GM12891 (cell line): ENCODE measurements around the gene PRR35.

ENCODE experiments used
- POLR2A ChIP-seq: IDR thresholded peaks from 2 replicates; pipeline ENCODE4 v1.6.1; 2011; ENCODE audit warnings: low read depth, low read length, control low read depth
- POLR2AphosphoS5 ChIP-seq: IDR thresholded peaks from 2 replicates; pipeline ENCODE4 v1.6.1; 2011; ENCODE audit warnings: low read depth, low read length, control low read depth

- TF ChIP-seq POLR2AphosphoS5 (no peak), POLR2A (no peak)
Measured at GRCh38 chr16:582614-583331, 22.6 kb downstream of the PRR35 start.
